A549 (cell line): ENCODE data around the gene CDH2.

Experiments used
- CEBPB ChIP-seq, 2 experiments: fragments of >200 bp in 1 of 2; sonication (Bioruptor Twin) in 1 of 2; formaldehyde crosslinking in 1 of 2; IDR thresholded peaks; 2 replicates each; pipeline ENCODE4 v1.6.1; 2012 to 2016
- EP300 ChIP-seq, 2 experiments: fragments of >200 bp; sonication (Bioruptor Twin); formaldehyde crosslinking; IDR thresholded peaks; 2 replicates in 1 of 2; 3 replicates in 1 of 2; pipeline ENCODE4 v1.6.1; 2016 to 2017
- FOSB ChIP-seq: fragments of 250-450 bp; sonication (Bioruptor Pico); IDR thresholded peaks from 2 replicates; pipeline ENCODE4 v1.5.0; 2020; ENCODE audit warnings: mild to moderate bottlenecking, moderate library complexity
- FOSL2 ChIP-seq, 2 experiments: fragments of 450-650 bp in 1 of 2; fragments of >200 bp in 1 of 2; sonication (Bioruptor Twin) in 1 of 2; formaldehyde crosslinking; IDR thresholded peaks; 2 replicates each; pipeline versions ENCODE4 v1.5.0 to v1.6.1; 2016 to 2020; ENCODE audit warnings: mild to moderate bottlenecking in 1 of 2, moderate library complexity in 1 of 2
- GATA3 ChIP-seq: IDR thresholded peaks from 2 replicates; pipeline ENCODE4 v1.6.1; 2012; ENCODE audit warnings: borderline replicate concordance
- JUNB ChIP-seq: fragments of >200 bp; sonication (Bioruptor Twin); formaldehyde crosslinking; IDR thresholded peaks from 2 replicates; pipeline ENCODE4 v1.6.1; 2016
- KDM1A ChIP-seq: fragments of 200-600 bp; sonication (generic); IDR thresholded peaks from 2 replicates; pipeline ENCODE4 v1.6.1; 2016; ENCODE audit warnings: low read depth, mild to moderate bottlenecking
- POLR2A ChIP-seq: IDR thresholded peaks from 2 replicates; pipeline ENCODE4 v1.6.1; 2012; ENCODE audit warnings: mild to moderate bottlenecking, low read length
- RCOR1 ChIP-seq: fragments of 150-350 bp; IDR thresholded peaks from 2 replicates; pipeline ENCODE4 v1.6.1; 2014; ENCODE audit warnings: antibody characterized with exemption, low read length, low read depth
- TP53 ChIP-seq: fragments of 250-450 bp; sonication (Bioruptor Pico); IDR thresholded peaks from 2 replicates; pipeline ENCODE4 v1.5.0; 2021; ENCODE audit warnings: mild to moderate bottlenecking, moderate library complexity
- TF ChIP-seq, protein P1 (sequence below): fragments of >200 bp; sonication (Bioruptor Twin); formaldehyde crosslinking; IDR thresholded peaks from 3 replicates; pipeline ENCODE4 v1.5.1; 2016
- TF ChIP-seq, protein P2 (sequence below): fragments of 450-650 bp; IDR thresholded peaks from 2 replicates; pipeline ENCODE4 v1.6.1; 2014; ENCODE audit warnings: antibody characterized with exemption
- TF ChIP-seq, protein P3 (sequence below): fragments of >200 bp; sonication (Bioruptor Twin); formaldehyde crosslinking; IDR thresholded peaks from 2 replicates; pipeline ENCODE4 v1.6.1; 2016
- TF ChIP-seq, protein P4 (sequence below): IDR thresholded peaks from 2 replicates; pipeline ENCODE4 v1.6.1; 2012

DNA sequence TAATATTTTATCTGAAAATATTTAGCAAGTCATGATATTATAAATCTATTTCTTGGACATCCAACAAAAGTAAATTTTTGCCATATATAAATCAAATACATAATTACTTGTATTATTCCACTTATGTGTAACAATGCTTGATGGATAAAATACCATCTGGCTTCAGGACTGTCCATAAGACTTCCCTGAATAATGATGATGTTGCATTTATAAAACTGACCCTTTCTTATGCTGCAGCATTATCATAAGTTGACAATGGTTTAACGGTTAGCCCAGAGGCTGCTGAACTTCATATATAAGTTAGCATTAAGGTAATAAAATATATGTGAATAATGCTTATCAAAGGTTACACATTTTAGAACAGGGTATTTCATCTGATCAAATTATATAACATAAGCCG lies 95.4 kb downstream of the CDH2 start:
- TF ChIP-seq, protein P1, sequence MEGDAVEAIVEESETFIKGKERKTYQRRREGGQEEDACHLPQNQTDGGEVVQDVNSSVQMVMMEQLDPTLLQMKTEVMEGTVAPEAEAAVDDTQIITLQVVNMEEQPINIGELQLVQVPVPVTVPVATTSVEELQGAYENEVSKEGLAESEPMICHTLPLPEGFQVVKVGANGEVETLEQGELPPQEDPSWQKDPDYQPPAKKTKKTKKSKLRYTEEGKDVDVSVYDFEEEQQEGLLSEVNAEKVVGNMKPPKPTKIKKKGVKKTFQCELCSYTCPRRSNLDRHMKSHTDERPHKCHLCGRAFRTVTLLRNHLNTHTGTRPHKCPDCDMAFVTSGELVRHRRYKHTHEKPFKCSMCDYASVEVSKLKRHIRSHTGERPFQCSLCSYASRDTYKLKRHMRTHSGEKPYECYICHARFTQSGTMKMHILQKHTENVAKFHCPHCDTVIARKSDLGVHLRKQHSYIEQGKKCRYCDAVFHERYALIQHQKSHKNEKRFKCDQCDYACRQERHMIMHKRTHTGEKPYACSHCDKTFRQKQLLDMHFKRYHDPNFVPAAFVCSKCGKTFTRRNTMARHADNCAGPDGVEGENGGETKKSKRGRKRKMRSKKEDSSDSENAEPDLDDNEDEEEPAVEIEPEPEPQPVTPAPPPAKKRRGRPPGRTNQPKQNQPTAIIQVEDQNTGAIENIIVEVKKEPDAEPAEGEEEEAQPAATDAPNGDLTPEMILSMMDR, result no peak
- TF ChIP-seq CEBPB (IDR thresholded peaks at IDR 0.05) (no peak), POLR2A (no peak), TP53 (CRISPR knock-in tag) (no peak), FOSB (CRISPR knock-in tag) (no peak), RCOR1 (no peak), KDM1A (no peak), JUNB (no peak), EP300 (IDR thresholded peaks at IDR 0.05) (no peak), FOSL2 (IDR thresholded peaks at IDR 0.05) (no peak), FOSL2 (CRISPR knock-in tag; IDR thresholded peaks at IDR 0.05) (no peak), GATA3 (no peak)
- TF ChIP-seq, protein P2, sequence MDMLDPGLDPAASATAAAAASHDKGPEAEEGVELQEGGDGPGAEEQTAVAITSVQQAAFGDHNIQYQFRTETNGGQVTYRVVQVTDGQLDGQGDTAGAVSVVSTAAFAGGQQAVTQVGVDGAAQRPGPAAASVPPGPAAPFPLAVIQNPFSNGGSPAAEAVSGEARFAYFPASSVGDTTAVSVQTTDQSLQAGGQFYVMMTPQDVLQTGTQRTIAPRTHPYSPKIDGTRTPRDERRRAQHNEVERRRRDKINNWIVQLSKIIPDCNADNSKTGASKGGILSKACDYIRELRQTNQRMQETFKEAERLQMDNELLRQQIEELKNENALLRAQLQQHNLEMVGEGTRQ, result no peak
- TF ChIP-seq, protein P3, sequence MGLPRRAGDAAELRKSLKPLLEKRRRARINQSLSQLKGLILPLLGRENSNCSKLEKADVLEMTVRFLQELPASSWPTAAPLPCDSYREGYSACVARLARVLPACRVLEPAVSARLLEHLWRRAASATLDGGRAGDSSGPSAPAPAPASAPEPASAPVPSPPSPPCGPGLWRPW, result no peak
- TF ChIP-seq, protein P4, sequence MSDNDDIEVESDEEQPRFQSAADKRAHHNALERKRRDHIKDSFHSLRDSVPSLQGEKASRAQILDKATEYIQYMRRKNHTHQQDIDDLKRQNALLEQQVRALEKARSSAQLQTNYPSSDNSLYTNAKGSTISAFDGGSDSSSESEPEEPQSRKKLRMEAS, result no peak
